Astrocyte (in vitro differentiated cells and primary cell): ENCODE measurements around the gene LGALS3BP. TPM values are rescaled to one million over a fixed set of nuclear protein-coding genes. Genes with fewer than 3 reads are reported as not detected.

ENCODE experiments used
- DNase-seq: peaks from one replicate; pipeline ENCODE4 v3.0.0-alpha.2; 2010; ENCODE audit warnings: low read depth
- FAIRE-seq: peaks from 2 replicates; lab custom pipeline; 2011; peaks lifted over from hg19 to GRCh38; lab: Jason Lieb, UNC
- H2AFZ ChIP-seq: 2 replicates; pipeline ENCODE4 v1.6.0; 2012; ENCODE audit warnings: low read depth, low read length, inconsistent platforms
- H3K27ac ChIP-seq: 2 replicates; pipeline ENCODE4 v1.5.1; 2011; ENCODE audit warnings: low read depth, low read length, inconsistent platforms
- H3K27me3 ChIP-seq: 2 replicates; pipeline ENCODE4 v1.6.0; 2011; ENCODE audit warnings: low read length, inconsistent platforms; ENCODE audit not compliant: insufficient read depth
- H3K36me3 ChIP-seq: 2 replicates; pipeline ENCODE4 v1.5.1; 2011; ENCODE audit warnings: low read length, inconsistent platforms; ENCODE audit not compliant: insufficient read depth
- H3K4me1 ChIP-seq: 2 replicates; pipeline ENCODE4 v1.5.1; 2011; ENCODE audit warnings: low read length, inconsistent platforms; ENCODE audit not compliant: insufficient read depth
- H3K4me2 ChIP-seq: 2 replicates; pipeline ENCODE4 v1.6.0; 2012; ENCODE audit warnings: low read length, inconsistent platforms
- H3K4me3 ChIP-seq: 2 replicates; pipeline ENCODE4 v1.5.1; 2011; ENCODE audit warnings: low read depth, mild to moderate bottlenecking, low read length, inconsistent platforms; ENCODE audit not compliant: insufficient read depth
- H3K79me2 ChIP-seq: 2 replicates; pipeline ENCODE4 v1.6.0; 2012; ENCODE audit warnings: mild to moderate bottlenecking, low read length, inconsistent platforms; ENCODE audit not compliant: insufficient read depth
- H3K9ac ChIP-seq: 2 replicates; pipeline ENCODE4 v1.6.0; 2012; ENCODE audit warnings: mild to moderate bottlenecking, low read length, inconsistent platforms
- H3K9me3 ChIP-seq: 2 replicates; pipeline ENCODE4 v1.5.1; 2012; ENCODE audit warnings: low read depth, mild to moderate bottlenecking, low read length, inconsistent platforms; ENCODE audit not compliant: insufficient read depth
- H4K20me1 ChIP-seq: 2 replicates; pipeline ENCODE4 v1.6.0; 2012; ENCODE audit warnings: low read length, inconsistent platforms; ENCODE audit not compliant: insufficient read depth
- H3K27ac Mint-ChIP-seq: one replicate; pipeline ENCODE4 v1.8.0; 2021; ENCODE audit warnings: mild to moderate bottlenecking, mixed read lengths; ENCODE audit not compliant: unreplicated experiment
- H3K27me3 Mint-ChIP-seq: one replicate; pipeline ENCODE4 v1.8.0; 2021; ENCODE audit warnings: low read depth, mixed read lengths; ENCODE audit not compliant: unreplicated experiment
- H3K36me3 Mint-ChIP-seq: one replicate; pipeline ENCODE4 v1.8.0; 2021; ENCODE audit warnings: low read depth, mixed read lengths; ENCODE audit not compliant: unreplicated experiment
- H3K4me1 Mint-ChIP-seq: one replicate; pipeline ENCODE4 v1.8.0; 2021; ENCODE audit warnings: low read depth, mixed read lengths; ENCODE audit not compliant: unreplicated experiment
- H3K4me3 Mint-ChIP-seq: one replicate; pipeline ENCODE4 v1.8.0; 2021; ENCODE audit warnings: mild to moderate bottlenecking, moderate library complexity, mixed read lengths; ENCODE audit not compliant: unreplicated experiment
- H3K9me3 Mint-ChIP-seq: one replicate; pipeline ENCODE4 v1.8.0; 2021; ENCODE audit warnings: mild to moderate bottlenecking, mixed read lengths; ENCODE audit not compliant: unreplicated experiment
- CTCF ChIP-seq: IDR thresholded peaks from 2 replicates; pipeline ENCODE4 v1.5.1; 2011; ENCODE audit warnings: low read depth, mild to moderate bottlenecking, inconsistent platforms, low read length, moderate library complexity; ENCODE audit not compliant: insufficient read depth
- EZH2 ChIP-seq: IDR thresholded peaks from 2 replicates; pipeline ENCODE4 v1.6.1; 2012; ENCODE audit warnings: mild to moderate bottlenecking, low read length, inconsistent platforms; ENCODE audit not compliant: insufficient read depth
- total RNA-seq: library from RNA; stranded (reverse); gene quantifications from 2 replicates; pipeline ENCODE4 v1.2.1, GENCODE V29; 2021

The LGALS3BP gene
- total RNA-seq, 1 donor from 2014 or later = 495 TPM

- Histone ChIP-seq H3K36me3 (no peaks in the 10 kb centered on the region), H3K4me2 (no peak overlapping the region), H2AFZ (no peak overlapping the region), H3K4me1 (peaks cover 12% of the 10 kb centered on the region), H3K27ac (no peak overlapping the region), H3K9ac (no peak overlapping the region), H3K27me3 (no peaks in the 10 kb centered on the region), H3K9me3 (no peaks in the 10 kb centered on the region), H3K4me3 (no peak overlapping the region), H4K20me1 (peaks cover under 1% of the 10 kb centered on the region), H3K79me2 (peaks cover 4% of the 10 kb centered on the region)
- peaks cover 11% of the 10 kb centered on the region for H3K9me3 Mint-ChIP-seq
- peaks cover 6% of the 10 kb centered on the region for H3K27me3 Mint-ChIP-seq
- TF ChIP-seq CTCF (no peak), EZH2 (no peak)
- FAIRE-seq (no peak), DNase-seq (no peak)
- no peak overlapping the region for H3K4me3 Mint-ChIP-seq
- H3K27ac Mint-ChIP-seq = no peak overlapping the region
- peaks cover 3% of the 10 kb centered on the region for H3K4me1 Mint-ChIP-seq
- no peaks in the 10 kb centered on the region for H3K36me3 Mint-ChIP-seq
These were observed 34.5 kb upstream of the LGALS3BP start for GRCh38 chr17:79014158-79014758.

- H3K27ac Mint-ChIP-seq = no peak overlapping the region
- peaks cover 6% of the 10 kb centered on the region for H3K27me3 Mint-ChIP-seq
- DNase-seq = no peak
These were observed 32.9 kb upstream of the LGALS3BP start for GRCh38 chr17:79012563-79013134.

More at GRCh38 chr17:79012563-79013134, 32.9 kb upstream of the LGALS3BP start:
- Mint-ChIP-seq H3K4me1 (peaks cover 13% of the 10 kb centered on the region), H3K9me3 (peaks cover 11% of the 10 kb centered on the region), H3K4me3 (no peak overlapping the region), H3K36me3 (peaks cover 5% of the 10 kb centered on the region)
- no peak overlapping the region for H3K9ac ChIP-seq
- H3K27ac ChIP-seq = no peak overlapping the region
- no peak overlapping the region for H3K4me3 ChIP-seq
- peaks cover 26% of the 10 kb centered on the region for H3K4me1 ChIP-seq
- no peaks in the 10 kb centered on the region for H3K9me3 ChIP-seq
- peaks cover 17% of the 10 kb centered on the region for H4K20me1 ChIP-seq
- FAIRE-seq = no peak
- H3K4me2 ChIP-seq = no peak overlapping the region
- H3K79me2 ChIP-seq = peaks cover 20% of the 10 kb centered on the region
- TF ChIP-seq EZH2 = no peak
- TF ChIP-seq CTCF = no peak
- no peaks in the 10 kb centered on the region for H3K36me3 ChIP-seq
- H2AFZ ChIP-seq = no peak overlapping the region
- no peaks in the 10 kb centered on the region for H3K27me3 ChIP-seq
